CD4-positive, alpha-beta T cell treated with Interleukin-10 for 1 hour (primary cell): ENCODE data around the gene CDC40.
"Not testable (repeated sequence)": the region's sequence is repeated elsewhere in the genome, so short reads cannot be mapped to it uniquely, and the experiment has no call there.

Experiments used
- DNase-seq: peaks from one replicate; pipeline ENCODE4 v3.0.0-alpha.2; 2020

Gene CDC40

GRCh38 chr6:110271732-110272022 is 91.5 kb downstream of the CDC40 start:
- DNase-seq, result no peak

DNA sequence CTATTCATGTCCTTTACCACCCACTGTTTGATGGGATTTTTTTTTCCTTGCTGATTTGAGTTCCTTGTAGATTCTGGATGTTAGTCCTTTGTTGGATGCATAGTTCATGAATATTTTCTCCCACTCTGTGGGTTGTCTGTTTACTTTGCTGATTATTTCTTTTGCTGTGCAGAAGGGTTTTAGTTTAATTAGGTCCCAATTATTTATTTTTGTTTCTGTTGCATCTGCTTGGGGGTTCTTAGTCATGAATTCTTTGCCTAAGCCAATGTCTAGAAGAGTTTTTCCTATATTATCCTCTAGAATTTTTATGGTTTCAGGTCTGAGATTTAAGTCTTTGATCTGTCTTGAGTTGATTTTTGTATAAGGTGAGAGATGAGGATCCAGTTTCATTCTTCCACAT is 92.6 kb downstream of the CDC40 start:
- not testable (repeated sequence) for DNase-seq

DNA sequence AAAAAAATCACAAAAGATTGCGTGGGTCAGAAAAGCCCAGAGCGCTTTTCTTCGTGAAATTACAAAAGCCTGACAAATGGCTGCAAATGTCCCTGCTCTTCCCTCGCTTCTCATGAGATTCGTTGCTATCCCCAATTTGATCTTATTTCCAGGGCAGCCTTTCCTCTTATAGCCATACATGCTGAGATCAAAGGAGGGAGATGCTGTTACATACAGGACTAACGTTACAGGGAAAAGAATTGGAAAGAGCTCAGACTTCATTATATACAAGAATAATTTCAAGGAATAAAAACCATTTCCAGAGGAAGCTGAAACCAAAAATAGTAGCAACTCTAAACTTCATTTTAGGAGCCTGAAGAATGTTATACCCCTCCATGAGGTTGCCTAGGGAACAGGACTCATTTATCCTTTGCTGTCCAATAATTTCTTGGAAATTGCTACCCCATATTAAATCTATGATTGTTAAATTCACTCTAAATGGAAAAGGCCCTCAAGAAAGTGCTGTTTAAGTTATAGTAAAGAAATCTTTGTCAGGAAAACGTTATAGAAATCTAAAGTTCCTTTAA is 97.0 kb downstream of the CDC40 start:
- DNase-seq, result no peak
